MM.1S (cell line): ENCODE measurements around the gene MAZ.
"Not testable (repeated sequence)": the region's sequence is repeated elsewhere in the genome, so short reads cannot be mapped to it uniquely, and the experiment has no call there.

Experiments used
- DNase-seq: peaks from one replicate; pipeline ENCODE4 v3.0.0-alpha.2; 2015
- H2AFZ ChIP-seq: fragments of 300-600 bp; sonication (generic); 2 replicates; pipeline ENCODE4 v1.6.0; 2016; ENCODE audit warnings: antibody characterized with exemption, low read length
- H3F3A ChIP-seq: fragments of 300-600 bp; sonication (generic); 2 replicates; pipeline ENCODE4 v1.6.1; 2016; ENCODE audit warnings: mild to moderate bottlenecking, antibody characterized with exemption, low read length, moderate library complexity, mixed read lengths; ENCODE audit not compliant: insufficient read depth
- H3K27ac ChIP-seq: fragments of 300-600 bp; sonication (generic); 2 replicates; pipeline ENCODE4 v1.5.1; 2016; ENCODE audit warnings: mild to moderate bottlenecking, low read length
- H3K27me3 ChIP-seq: fragments of 300-600 bp; sonication (generic); replicated peaks from 2 replicates; pipeline ENCODE4 v1.6.0; 2016; ENCODE audit warnings: low read length; ENCODE audit not compliant: insufficient read depth
- H3K36me3 ChIP-seq: fragments of 300-600 bp; sonication (generic); replicated peaks from 2 replicates; pipeline ENCODE4 v1.6.1; 2016; ENCODE audit warnings: mild to moderate bottlenecking, low read length, mixed read lengths; ENCODE audit not compliant: insufficient read depth
- H3K4me1 ChIP-seq: fragments of 300-600 bp; sonication (generic); 2 replicates; pipeline ENCODE4 v1.6.1; 2016; ENCODE audit warnings: low read length, mixed read lengths
- H3K4me2 ChIP-seq: fragments of 300-600 bp; sonication (generic); 2 replicates; pipeline ENCODE4 v1.6.0; 2016; ENCODE audit warnings: low read depth, low read length
- H3K4me3 ChIP-seq: fragments of 300-600 bp; sonication (generic); 2 replicates; pipeline ENCODE4 v1.5.1; 2016; ENCODE audit warnings: low read length, mixed read lengths
- H3K79me2 ChIP-seq: fragments of 300-600 bp; sonication (generic); 2 replicates; pipeline ENCODE4 v1.6.1; 2016; ENCODE audit warnings: mixed run types, low read length, mixed read lengths
- H3K9ac ChIP-seq: fragments of 300-600 bp; sonication (generic); 2 replicates; pipeline ENCODE4 v1.6.1; 2016; ENCODE audit warnings: low read length, mixed read lengths
- H3K9me2 ChIP-seq: fragments of 300-600 bp; sonication (generic); replicated peaks from 2 replicates; pipeline ENCODE4 v1.6.1; 2016; ENCODE audit warnings: mild to moderate bottlenecking, low read length, mixed read lengths; ENCODE audit not compliant: insufficient read depth
- H3K9me3 ChIP-seq: fragments of 300-600 bp; sonication (generic); replicated peaks from 2 replicates; pipeline ENCODE4 v1.6.1; 2016; ENCODE audit warnings: mild to moderate bottlenecking, low read length, mixed read lengths; ENCODE audit not compliant: insufficient read depth
- H4K20me1 ChIP-seq: fragments of 300-600 bp; sonication (generic); 2 replicates; pipeline ENCODE4 v1.6.1; 2016; ENCODE audit warnings: mild to moderate bottlenecking, low read length, moderate library complexity, mixed read lengths; ENCODE audit not compliant: insufficient read depth
- EZH2 ChIP-seq: fragments of 300-600 bp; sonication (generic); optimal IDR thresholded peaks from 2 replicates; pipeline ENCODE3; 2017; ENCODE audit warnings: low read depth, mild to moderate bottlenecking, antibody characterized with exemption, low read length, mixed read lengths
- EZH2phosphoT487 ChIP-seq: fragments of 300-600 bp; sonication (generic); IDR thresholded peaks from 2 replicates; pipeline ENCODE4 v1.6.1; 2018; ENCODE audit warnings: antibody characterized with exemption, low read length
- TF ChIP-seq, protein P1 (sequence below): fragments of 300-600 bp; sonication (generic); IDR thresholded peaks from 2 replicates; pipeline ENCODE4 v1.5.1; 2016; ENCODE audit warnings: antibody characterized with exemption, low read length, mixed read lengths

MAZ gene

DNA sequence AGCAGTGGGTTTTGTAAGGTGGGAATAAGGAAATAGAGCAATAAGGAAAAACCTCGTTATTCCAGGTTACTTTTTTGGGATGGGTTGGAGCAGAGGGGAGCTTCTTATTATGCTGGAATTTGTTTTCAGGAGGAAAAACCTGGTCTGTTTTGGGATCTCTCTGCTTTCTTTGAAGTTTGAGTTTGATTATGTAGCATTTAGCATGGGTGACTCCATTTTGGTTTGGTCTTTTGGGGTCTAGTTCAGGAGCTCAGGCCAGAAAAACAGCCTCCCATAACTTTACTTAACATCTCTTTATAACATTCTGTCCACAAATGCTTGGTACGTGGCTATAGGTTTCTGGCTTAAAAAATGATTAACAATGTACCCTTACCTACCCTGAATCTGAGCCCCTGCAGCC, 36.8 kb upstream of the MAZ start:
- Histone ChIP-seq H3K27me3 (no peaks in the 10 kb centered on the region), H2AFZ (no peak overlapping the region), H3K9ac (no peak overlapping the region), H3K27ac (no peak overlapping the region), H3K9me2 (no peaks in the 10 kb centered on the region), H3K36me3 (no peaks in the 10 kb centered on the region), H3K79me2 (no peaks in the 10 kb centered on the region), H3K9me3 (no peaks in the 10 kb centered on the region), H3F3A (no peaks in the 10 kb centered on the region), H4K20me1 (no peaks in the 10 kb centered on the region), H3K4me3 (no peak overlapping the region), H3K4me2 (no peak overlapping the region), H3K4me1 (no peaks in the 10 kb centered on the region)
- DNase-seq, result no peak
- TF ChIP-seq EZH2phosphoT487 (no peak), EZH2 (no peak)
- TF ChIP-seq, protein P1, sequence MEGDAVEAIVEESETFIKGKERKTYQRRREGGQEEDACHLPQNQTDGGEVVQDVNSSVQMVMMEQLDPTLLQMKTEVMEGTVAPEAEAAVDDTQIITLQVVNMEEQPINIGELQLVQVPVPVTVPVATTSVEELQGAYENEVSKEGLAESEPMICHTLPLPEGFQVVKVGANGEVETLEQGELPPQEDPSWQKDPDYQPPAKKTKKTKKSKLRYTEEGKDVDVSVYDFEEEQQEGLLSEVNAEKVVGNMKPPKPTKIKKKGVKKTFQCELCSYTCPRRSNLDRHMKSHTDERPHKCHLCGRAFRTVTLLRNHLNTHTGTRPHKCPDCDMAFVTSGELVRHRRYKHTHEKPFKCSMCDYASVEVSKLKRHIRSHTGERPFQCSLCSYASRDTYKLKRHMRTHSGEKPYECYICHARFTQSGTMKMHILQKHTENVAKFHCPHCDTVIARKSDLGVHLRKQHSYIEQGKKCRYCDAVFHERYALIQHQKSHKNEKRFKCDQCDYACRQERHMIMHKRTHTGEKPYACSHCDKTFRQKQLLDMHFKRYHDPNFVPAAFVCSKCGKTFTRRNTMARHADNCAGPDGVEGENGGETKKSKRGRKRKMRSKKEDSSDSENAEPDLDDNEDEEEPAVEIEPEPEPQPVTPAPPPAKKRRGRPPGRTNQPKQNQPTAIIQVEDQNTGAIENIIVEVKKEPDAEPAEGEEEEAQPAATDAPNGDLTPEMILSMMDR, result no peak

DNA sequence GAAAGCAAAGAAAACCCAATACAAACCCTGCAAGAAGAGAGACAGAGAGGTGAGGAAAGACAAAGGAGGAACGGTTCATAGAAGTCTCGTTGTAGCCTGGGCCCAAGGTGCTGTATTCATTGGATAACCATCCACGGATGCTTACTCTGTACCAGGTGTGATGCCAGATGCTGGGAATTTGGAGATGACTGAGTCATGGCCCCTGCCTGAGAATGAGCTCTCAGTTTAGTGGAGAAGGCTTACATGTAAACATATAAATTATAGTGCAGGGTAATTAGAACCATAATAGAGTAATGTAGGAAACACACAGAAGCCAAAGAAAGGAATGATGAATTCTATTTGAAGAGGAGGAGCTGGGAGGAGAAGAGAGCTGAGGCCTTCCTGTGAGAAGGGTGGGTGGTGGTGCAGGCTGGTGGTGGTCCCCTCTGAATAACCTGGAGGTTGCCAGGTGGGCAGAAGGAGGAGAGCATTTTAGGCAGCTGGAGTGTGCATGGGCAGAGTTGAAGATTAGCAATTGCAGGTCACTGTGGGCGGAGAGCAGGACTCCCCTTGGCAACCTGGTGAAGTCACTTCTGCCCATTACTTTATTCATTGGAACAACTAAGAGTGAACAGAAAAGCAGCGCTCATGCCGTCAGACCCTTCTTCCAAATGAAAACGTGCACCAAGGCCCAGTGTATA, 35.9 kb upstream of the MAZ start:
- Histone ChIP-seq H3K9me2 (no peaks in the 10 kb centered on the region), H3K4me3 (no peak overlapping the region), H3K79me2 (no peaks in the 10 kb centered on the region), H3K9me3 (no peaks in the 10 kb centered on the region), H3K4me1 (no peaks in the 10 kb centered on the region), H4K20me1 (no peaks in the 10 kb centered on the region), H3K27ac (no peak overlapping the region), H3K36me3 (no peaks in the 10 kb centered on the region), H3K4me2 (no peak overlapping the region), H3F3A (no peaks in the 10 kb centered on the region), H2AFZ (no peak overlapping the region), H3K27me3 (no peaks in the 10 kb centered on the region), H3K9ac (no peak overlapping the region)
- no peak for DNase-seq
- TF ChIP-seq, protein P1, result no peak
- TF ChIP-seq EZH2phosphoT487, result no peak
- no peak for TF ChIP-seq EZH2

DNA sequence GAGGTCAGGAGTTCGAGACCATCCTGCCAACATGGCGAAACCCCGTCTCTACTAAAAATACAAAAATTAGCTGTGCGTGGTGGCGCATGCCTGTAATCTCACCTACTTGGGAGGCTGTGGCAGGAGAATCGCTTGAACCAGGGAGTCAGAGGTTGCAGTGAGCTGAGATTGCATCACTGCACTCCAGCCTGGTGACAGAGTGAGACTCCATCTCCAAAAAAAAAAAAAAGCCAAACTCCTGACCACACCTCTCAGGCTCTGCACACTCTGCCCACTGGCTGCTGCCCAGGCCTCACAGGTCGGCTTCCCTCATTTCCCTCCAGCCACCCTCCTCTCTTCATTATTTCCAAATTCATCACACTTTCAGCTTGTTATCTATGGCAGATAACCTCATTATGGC, 34.0 kb upstream of the MAZ start:
- not testable (repeated sequence) for H3K27me3 ChIP-seq, H3K4me3 ChIP-seq, H3K9me2 ChIP-seq, H4K20me1 ChIP-seq, H3K4me1 ChIP-seq, H3K9ac ChIP-seq, H3K79me2 ChIP-seq, H2AFZ ChIP-seq, H3K27ac ChIP-seq, H3K9me3 ChIP-seq, H3K36me3 ChIP-seq, H3F3A ChIP-seq, H3K4me2 ChIP-seq, DNase-seq

GRCh38 chr16:29774730-29775129, 31.6 kb upstream of the MAZ start:
- DNase-seq, result no peak
- no peak overlapping the region for H3K9ac ChIP-seq
- H3K4me2 ChIP-seq, result no peak overlapping the region
- H3K4me1 ChIP-seq, result no peaks in the 10 kb centered on the region
- H3K9me2 ChIP-seq, result no peaks in the 10 kb centered on the region
- H3K79me2 ChIP-seq, result no peaks in the 10 kb centered on the region
- no peaks in the 10 kb centered on the region for H3K9me3 ChIP-seq
- H3K4me3 ChIP-seq, result no peak overlapping the region
- H3F3A ChIP-seq, result no peaks in the 10 kb centered on the region
- H4K20me1 ChIP-seq, result no peaks in the 10 kb centered on the region
- H2AFZ ChIP-seq, result no peak overlapping the region
- no peak overlapping the region for H3K27ac ChIP-seq
- no peaks in the 10 kb centered on the region for H3K36me3 ChIP-seq
- TF ChIP-seq EZH2phosphoT487, result no peak
- no peak for TF ChIP-seq EZH2
- TF ChIP-seq, protein P1, result no peak
- H3K27me3 ChIP-seq, result no peaks in the 10 kb centered on the region
